Globus pallidus (tissue), 1 donor: ENCODE measurements around the gene HYAL1.
A peak's percentile ranks its signal among the peaks of the same experiment; 100 is the strongest.

Experiments
- DNase-seq: peaks from one replicate; pipeline ENCODE4 v3.0.0-alpha.2; 2015; ENCODE audit warnings: low spot score

HYAL1 gene

DNA sequence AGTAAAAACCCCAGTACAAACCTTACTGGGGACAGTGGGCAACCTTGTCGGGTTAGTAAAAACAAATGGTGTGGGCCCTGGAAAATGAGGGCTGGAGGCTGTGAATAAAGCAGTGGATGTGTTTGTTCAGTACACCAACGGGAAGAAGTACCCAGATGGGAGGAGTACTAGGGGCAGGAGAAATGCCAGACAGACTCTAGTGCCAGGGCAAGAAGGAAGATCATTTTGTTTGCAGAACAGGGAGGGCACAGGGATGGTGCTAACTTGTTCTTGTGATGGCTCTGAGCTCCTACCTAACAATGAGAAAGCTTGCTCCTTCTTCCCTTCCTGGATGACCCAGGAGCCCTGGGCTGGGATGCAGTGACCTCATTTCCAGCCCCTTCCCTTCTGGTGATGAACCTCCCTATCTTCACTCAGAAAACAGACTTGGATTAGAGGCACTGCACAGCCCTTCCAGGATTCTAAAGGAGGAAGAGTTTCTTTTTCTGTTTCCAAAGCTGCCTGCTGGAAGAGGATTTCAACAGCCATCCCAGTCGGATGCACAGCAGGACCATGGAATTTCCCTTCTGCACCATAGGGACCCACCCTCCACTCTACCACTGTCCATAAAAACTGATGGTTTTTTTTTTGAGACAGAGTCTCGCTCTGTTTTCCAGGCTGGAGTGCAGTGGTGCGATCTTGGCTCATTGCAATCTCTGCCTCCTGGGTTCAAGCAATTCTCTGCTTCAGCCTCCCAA, 31.1 kb upstream of the HYAL1 start:
- DNase-seq = no peak

DNA sequence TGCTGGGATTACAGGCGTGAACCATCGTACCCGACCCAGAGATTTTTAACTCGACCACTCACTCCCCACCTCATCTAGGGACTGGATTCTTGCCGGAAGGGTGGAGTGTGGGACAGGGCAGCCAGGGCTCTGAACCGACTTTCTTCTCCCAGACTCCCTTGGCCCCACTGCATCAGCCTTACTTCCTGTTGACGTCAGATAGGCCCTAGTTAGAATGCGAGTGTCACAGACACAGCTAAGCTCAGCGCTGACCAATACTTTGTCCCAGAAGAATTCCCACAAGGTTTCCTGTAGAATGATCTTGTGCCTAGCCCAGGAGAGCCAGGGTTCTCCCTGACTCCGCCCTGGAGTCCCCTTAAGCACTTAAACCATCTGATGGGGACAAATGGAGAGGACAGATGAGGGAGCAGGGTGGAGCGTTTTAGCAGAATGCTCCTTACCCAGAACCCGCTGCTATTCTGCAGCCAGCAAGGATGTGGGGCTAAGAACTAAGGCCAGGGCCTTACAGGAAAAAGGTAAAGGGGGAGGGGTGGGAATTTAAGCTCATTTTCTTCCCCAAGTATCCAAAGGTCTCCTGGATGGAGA, 30.5 kb upstream of the HYAL1 start:
- no peak for DNase-seq

DNA sequence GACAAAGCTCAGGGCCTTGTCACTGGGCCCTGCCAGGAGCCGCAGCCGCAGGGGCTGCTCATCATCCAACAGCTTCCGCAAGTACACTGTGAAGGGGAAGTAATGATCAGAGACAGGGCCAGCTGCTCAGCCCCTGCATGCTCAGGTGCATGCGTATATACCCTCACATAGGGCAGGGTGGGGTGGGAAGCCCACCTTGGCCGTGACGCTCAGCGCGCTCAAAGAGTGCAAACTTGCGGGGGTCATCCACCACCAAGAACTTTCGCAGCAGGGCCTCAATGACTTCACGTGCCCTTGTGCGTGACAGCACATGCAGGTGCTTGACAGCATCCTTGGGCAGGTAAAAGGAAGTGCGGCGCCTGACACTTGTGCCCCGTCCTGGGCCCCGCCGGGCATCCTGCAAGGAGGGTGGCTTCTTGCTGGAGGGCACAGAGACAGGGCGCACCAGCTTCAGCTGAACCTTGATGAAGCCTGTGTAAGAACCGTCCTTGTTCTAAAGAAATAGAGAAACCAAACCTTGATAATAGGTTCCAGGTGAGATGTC, 28.1 kb upstream of the HYAL1 start:
- DNase-seq = no peak

DNA sequence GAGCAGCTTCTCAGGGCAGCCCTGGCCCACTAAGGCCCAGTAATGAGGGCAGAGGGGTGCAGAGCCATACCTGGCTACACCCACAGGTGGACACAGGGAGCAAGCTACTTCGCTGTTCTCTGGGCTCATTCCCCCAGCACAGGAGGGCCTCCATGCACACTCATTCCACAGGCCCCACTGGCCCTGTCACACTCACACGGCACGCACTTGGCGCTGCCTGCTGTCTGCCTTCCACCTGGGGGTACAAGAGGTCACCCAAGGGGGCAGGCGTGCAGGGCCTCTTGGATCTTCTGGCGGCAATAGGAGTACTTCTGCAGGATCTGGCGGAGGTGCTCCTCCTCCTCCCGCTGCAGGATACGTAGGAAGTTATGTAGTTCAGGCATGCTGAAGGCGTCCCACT, 27.0 kb upstream of the HYAL1 start:
- no peak for DNase-seq

DNA sequence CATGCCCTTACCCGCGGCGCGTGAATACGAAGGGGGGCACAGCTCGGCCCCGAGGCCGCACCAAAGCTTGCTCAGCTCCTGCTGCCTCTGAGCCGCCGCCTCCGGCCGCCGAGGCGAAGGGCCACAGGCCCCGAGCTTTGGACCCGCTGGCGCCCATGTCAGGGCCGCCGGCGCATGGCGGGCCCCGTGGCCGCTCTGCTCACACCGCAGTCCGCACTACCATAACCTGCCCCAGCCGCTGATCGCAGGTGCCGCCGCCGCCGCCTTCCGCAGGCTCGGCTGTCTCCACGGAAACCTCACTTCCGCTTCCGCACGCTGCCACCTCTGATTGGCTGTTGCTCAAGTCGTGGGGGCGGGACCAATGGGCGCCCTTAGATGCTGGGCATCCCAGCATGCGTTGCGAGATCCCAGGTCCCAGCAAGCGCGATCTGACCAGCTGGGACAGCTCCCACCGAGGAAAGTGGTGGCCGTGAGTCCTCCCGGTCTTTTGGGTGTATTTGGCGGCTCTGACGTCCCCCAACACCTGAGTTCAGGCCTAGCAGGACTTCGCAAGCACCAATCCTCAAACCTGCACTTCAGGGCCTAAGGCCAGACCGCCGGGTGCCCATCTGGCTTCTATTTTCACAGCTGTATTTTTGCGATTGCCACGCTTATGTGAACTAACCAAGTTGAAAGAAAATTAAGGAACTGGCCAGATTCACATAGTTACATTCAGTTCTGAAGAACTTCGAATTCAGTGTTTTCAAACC, 24.7 kb upstream of the HYAL1 start, which contains the start of gene TUSC2:
Gene TUSC2, minus strand, starts transcription at position 281 of the 749 bp plus-strand sequence. Its CDS starts 124 bp downstream, at position 157.
- DNase-seq = peak; percentile 97

DNA sequence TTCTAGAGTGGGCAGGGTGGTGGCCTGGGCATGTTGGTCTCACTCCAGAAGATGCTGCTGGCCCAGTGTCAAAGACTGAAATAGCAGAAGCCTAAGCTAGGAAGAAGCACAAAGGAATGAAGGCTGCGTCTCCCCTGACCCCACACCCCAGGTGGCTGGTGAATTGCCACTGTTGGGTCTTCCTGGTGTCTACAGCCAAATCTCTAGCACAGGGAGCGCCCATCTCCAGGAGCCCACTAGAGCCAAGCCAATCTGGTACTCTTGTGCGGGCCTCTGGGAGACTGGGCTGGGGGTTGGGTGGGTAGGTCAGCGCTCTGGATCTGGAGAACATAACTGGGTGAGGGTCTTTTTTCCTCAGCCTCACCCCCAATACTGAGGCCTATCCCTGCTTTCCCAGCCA, 23.8 kb upstream of the HYAL1 start:
- no peak for DNase-seq

DNA sequence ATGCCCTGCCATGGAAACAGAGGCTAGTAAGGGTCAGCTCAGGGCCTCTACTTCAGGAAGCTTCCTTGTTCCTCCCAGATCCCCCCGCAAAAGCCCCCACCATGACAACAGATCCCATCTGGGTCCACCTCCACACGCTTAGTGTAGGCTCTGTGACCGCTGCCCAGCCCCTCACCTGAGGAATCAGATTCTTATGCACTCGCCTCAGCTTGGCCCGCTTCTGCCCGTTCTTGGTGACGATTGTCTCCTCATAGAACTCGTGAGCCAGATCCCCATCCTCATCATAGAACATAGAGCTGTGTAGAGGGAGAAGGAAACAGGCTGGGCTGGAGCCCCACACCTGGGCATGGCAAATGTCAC, 22.8 kb upstream of the HYAL1 start:
- no peak for DNase-seq

DNA sequence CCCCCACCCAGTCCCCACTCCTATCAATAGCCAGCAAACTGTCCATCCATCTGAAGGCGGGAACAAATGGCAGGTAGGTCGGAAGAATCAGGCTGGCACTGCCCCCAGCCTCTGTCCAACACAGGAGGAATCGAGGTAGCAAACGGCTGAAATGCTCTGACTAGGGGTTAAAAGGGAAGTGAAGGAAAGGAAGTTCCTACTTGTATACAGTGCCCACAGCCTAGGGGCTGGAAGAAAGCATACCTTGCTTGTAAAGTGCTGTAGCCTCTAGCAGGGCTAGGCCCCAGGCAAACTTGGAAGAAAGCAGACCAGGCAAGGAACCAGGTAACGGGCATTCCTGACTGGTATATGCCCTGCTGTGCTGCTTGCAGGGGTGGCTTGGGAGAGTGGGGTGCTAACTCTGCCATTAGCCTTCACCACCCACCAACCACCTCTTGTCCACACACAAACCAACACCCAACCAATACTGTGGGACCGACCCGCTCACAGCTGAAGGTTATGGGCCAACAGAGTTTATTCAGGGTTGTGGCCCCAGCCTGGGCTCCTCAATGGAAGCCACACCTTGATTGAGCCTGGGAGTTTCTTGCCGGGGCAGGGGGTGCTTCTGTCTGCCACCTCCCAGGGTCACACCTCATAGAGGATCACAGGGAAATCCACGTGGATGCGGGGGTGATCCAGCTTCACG, 22.3 kb upstream of the HYAL1 start:
- no peak for DNase-seq

DNA sequence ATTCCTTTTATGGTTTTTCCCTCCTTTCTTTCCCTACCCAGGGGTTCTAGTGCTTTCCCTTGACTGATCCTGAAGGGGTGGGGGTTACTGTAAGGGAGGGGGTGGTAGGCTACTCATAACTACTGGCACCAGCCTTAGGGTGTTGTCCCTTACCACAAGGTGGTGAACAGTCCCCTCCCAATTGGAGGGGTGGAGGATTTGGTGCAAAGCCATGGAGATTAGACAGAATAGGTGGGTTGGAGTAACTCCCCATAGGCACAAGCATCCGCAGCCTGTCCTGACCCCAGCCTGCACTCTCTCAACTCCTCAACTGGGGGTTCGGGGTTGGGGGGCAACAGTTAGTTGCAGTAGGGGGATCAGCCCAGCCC, 21.7 kb upstream of the HYAL1 start:
- DNase-seq = no peak

DNA sequence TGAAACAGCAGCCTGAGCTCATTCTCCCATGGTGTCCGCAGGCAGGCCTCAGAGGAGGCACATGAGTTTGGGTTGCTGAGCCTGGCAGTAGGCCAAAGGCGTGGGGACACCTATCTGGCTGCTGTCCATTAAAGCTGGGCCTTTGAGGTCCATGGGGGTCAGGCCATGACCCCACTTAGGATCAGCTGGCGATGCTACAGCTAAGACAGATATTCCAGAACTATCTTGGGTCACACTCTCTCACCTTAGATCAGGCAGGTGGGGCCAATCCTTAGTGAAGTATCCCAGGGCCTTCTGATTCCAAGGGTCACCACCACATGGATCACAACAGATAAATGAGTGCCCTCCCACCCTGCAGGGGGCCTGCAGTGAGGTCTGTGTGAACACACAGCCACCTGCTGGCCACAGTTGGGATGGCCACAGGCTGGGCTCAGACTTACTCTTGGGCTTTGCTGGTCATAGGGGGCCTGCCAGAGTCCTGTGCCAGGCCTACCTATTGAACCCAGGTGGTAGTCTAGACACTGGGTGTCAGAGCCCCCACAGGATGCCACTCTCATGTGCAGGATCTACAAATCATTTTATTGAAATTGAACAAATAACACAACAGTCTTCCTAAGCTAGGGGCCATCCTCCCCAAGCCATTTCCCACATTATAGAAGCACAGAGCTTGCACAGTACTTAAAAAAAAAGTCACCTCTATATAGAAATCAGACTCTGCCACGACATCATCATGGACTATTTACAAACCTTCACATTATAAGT, 21.2 kb upstream of the HYAL1 start:
- DNase-seq = peak; percentile 68

DNA sequence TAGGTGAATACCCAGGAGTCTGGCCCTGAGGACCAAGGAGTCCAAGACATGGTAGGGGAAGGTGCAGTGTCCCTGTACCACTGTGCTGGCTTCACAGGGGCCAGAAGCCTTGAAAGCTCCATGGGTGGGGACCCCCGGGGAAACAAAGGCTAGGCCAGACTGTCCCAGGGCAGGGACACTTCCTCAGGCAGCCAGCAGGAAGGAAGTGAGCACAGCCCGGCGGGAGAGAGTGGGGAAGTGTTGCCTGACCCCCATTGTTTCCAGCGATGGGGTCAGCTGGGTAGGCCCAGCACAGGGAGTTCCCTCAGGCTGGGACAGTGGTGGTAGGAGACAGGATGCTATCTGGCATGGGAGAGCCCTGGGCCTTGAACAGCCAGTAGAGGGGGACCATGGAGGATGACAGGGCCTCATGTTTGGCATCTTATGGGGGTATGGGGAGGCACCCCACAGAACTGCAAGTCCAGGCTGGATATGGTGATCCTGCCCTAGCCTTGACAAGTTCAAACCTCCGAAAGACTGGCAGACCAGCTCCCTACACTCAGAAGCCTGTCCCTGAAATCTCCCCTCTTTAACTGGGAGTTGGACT, 20.3 kb upstream of the HYAL1 start:
- no peak for DNase-seq

DNA sequence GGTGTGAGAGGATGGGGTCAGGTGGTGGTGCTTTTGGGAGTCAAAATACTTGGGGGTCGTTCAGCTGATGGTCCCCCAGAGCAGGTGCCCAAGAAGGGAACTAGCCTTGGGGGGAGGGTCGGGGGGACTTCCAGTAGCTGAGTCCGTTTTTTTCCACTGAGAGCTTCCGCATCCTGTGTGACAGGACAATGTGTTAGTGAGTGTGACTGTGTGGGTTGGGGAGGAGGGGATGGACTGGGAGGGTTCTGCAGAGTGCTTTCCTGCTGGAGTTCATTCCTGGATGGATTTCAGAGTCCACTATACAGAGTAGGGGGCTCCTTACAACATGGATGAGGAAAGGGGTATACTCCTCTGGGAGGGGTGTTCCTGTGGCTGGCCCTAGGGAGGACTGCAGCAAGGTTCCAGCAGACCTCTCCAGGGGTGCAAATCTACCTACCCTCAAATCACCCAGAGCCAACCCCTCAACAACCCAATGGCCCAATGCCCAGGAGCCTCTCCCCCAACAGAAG, 19.8 kb upstream of the HYAL1 start:
- no peak for DNase-seq

DNA sequence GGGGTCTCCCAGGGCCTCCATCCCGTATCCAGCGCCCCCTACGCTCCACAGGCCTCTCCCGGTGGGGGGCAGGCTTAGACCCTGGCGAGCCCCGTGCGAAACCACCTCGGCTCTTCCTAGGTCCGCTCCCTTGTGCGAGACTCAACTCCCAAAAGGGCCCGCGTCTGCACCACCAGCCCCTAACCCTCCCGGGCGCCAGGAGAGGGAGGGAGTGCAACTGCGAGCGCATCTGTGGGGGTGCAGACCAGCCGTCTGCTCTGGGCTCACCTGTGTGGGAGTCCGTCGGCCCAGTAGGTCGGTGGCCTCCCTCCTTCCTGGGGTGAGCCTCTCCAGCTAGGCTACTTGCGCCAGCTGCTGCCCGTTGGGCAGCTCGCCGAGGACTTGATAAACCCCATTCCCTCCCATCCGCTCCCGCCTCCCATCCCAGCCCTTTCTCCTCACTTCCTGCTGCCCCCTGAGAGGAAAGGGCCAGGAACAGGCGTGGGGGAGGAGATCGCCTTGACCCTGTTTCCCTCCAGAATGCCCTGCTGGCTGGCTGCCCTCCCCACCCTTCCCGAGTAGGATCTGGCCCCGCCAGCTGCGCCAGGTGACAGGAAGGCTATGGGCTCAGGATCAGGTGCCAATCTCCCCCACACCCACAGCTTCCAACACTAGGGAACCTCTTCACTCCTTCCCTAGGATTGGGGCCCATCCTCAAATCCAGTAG, 19.2 kb upstream of the HYAL1 start, which contains the start of gene HYAL2:
Gene HYAL2, minus strand, starts transcription at position 360 of the 706 bp plus-strand sequence. CDS start 2,256 bp downstream, outside the sequence.
- no peak for DNase-seq

DNA sequence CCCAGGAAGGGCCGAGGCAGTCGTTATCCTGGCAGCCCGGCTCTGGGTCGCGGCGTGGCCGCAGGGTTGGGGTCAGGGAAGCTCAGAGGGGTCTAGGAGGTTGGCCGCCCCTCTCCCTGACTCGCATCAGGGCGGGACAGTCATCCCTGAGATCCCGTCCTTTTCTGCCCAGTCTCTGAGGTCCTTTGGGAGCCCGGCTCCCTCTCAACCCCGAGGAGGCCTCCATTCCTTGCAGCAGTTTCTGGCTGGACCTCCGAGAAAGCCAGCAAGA, 18.7 kb upstream of the HYAL1 start:
- no peak for DNase-seq

DNA sequence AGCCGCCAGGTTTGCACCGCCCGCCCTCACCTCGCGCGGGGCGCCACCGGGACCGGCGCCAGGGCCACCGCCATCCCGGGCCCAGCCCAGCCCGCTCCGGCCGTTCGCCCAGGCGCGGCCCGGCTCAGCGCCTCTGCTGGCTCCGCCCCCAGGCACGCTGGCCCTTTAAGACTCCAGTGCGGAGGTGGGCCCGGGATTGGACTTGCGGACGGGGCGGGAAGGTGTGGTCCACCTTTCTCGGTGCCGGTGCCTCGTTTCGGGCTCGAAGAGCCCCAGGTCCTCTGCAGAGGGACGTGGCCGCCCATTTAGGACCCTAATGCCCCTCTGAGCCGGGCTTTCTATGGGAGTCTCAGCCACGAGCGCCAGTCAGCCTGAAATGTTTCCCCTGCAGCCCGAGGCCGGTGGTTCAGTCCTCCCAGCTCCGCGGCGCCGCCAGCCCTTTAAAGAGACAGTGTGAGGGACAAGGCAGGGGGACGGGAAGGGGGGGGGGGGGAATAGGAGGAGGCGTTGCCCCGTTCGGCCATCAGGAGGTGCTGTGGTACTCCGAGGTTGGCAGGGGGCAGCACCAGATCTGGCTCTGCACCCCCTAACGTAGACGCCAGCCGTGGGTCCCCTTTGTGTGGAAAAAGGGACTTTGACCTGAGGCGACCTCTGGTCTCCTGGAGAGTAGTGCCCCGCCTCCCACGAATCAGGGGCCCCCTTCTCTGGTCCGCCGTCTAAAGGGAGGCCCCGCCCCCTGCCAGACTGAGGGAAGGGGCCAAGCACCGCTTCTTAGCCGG, 18.2 kb upstream of the HYAL1 start:
- peak; percentile 89 for DNase-seq

DNA sequence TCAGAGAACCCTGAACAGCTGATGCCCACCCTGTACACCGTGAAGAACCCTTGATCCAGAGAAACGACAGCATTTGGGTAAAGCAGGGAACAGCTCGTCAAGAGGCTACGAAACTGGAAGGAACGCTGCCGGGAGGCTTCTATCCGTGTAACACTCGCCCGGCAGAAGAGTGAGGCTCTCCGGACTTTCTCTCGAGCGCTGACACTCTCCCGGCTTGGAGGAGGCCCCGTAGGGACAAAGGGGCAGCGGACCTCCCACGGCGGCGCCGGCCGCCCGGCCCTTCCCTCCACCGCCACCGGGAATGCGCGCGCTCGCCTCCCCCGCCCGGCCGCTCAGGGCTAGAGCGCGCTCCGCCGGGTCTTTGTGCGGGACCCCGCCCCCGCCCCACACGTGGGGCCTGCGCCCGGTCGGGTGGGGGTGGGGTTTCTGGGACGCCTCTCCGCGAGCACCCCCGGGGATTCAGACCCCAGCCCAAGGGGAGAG, 17.5 kb upstream of the HYAL1 start:
- DNase-seq = peak; percentile 85

DNA sequence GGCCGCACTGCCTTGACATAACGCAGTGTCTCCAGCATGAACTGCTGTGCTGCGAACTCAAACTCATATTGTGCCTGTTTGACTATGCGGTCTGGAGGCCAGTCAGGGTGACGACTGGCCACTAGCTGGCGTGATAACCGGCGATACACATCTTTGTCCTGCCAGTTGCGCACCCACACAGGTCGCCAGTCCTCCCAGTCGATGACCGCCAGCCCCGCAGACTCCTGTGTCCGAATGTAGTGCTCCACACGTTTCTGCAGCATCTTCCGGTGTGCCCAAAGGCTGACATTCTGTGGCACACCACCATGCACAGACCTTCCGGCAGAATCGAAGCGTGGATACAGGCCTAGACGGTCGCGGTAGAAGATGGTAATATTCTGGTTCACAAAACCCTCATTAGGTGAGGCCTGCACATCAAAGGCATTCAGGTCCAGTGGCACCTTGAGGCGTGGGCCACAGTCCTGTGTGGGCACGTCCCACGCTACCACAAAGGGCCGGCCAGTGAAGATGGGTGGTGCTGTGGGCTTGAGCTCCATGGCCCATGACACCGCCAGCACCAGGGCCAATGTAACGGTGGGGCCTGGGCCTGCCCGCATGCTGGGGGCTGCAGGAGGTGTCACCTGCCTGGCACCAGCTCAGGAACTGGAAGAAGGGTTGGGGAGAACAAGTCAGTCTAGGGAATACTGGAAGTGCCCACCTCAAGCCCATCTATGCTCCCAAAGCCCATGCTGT, 16.7 kb upstream of the HYAL1 start:
- no peak for DNase-seq

DNA sequence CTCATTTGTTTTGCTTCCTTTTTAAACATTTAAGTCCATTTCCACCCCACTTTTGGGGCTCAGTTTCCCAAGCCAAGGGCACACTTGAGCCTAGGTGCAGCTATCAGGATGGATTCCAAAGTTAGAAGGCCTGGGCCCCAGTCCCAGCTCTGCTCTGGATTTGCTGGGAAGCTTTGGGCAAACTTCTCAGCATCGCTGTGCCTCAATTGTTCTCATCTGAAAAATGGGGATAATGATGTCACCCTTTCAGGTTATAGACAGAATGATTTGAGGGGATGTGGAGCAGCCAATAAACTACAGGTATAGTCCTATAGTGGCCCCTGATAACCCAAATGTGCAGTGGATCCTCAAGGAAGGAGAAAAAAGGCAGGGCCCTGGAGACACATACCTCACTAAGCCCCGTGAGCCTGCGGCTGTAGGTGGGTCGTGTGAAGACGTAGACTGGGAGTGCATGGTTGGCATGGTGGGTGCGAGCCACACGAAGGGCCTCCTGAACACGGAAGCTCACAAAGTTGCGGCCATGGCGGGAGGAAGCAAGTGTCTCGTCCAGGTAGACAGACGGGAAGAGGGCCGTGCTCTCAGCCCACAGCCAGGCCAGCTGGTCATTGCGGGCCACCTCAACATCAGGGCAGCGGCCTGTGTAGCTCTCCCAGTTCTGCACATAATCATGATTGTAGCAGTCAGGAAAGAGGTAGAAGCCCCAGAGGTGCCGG, 16.0 kb upstream of the HYAL1 start:
- no peak for DNase-seq
